ENCODE data around the gene LY6G6F.
"Not testable (repeated sequence)": the region's sequence is repeated elsewhere in the genome, so short reads cannot be mapped to it uniquely, and the experiment has no call there.

DNA sequence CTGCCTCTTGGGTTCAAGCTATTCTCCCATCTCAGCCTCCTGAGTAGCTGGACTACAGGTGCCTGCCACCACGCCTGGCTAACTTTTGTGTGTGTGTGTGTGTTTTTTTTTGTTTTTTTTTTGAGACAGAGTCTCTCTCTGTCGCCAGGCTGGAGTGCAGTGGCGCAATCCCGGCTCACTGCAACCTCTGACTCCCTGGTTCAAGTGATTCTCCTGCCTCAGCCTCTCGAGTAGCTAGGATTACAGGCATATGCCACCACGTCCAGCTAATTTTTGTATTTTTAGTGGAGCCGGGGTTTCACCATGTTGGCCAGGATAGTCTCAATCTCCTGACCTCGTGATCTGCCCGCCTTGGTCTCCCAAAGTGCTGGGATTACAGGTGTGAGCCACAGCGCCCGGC, 2.5 kb downstream of the LY6G6F start:
- not testable (repeated sequence) for TF ChIP-seq POLR2A (IDR thresholded peaks at IDR 0.05)
- TF ChIP-seq, protein P1, sequence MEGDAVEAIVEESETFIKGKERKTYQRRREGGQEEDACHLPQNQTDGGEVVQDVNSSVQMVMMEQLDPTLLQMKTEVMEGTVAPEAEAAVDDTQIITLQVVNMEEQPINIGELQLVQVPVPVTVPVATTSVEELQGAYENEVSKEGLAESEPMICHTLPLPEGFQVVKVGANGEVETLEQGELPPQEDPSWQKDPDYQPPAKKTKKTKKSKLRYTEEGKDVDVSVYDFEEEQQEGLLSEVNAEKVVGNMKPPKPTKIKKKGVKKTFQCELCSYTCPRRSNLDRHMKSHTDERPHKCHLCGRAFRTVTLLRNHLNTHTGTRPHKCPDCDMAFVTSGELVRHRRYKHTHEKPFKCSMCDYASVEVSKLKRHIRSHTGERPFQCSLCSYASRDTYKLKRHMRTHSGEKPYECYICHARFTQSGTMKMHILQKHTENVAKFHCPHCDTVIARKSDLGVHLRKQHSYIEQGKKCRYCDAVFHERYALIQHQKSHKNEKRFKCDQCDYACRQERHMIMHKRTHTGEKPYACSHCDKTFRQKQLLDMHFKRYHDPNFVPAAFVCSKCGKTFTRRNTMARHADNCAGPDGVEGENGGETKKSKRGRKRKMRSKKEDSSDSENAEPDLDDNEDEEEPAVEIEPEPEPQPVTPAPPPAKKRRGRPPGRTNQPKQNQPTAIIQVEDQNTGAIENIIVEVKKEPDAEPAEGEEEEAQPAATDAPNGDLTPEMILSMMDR (IDR thresholded peaks at IDR 0.05) = not testable (repeated sequence)
